Endothelial cell (in vitro differentiated cells): ENCODE measurements around the gene GEMIN4. TPM values are rescaled to one million over a fixed set of nuclear protein-coding genes. Genes with fewer than 3 reads are reported as not detected.
"Not testable (repeated sequence)": the region's sequence is repeated elsewhere in the genome, so short reads cannot be mapped to it uniquely, and the experiment has no call there.

Experiments
- DNase-seq: peaks from one replicate; pipeline ENCODE4 v3.0.0; 2021; ENCODE audit warnings: low spot score
- H3K27ac Mint-ChIP-seq: one replicate; pipeline ENCODE4 v1.8.0; 2021; ENCODE audit warnings: mixed read lengths, inconsistent platforms; ENCODE audit not compliant: unreplicated experiment
- H3K27me3 Mint-ChIP-seq: one replicate; pipeline ENCODE4 v1.8.0; 2021; ENCODE audit warnings: mild to moderate bottlenecking, moderate library complexity, mixed read lengths, inconsistent platforms; ENCODE audit not compliant: unreplicated experiment
- H3K36me3 Mint-ChIP-seq: one replicate; pipeline ENCODE4 v1.8.0; 2021; ENCODE audit warnings: mild to moderate bottlenecking, low read depth, mixed read lengths, inconsistent platforms; ENCODE audit not compliant: unreplicated experiment
- H3K4me1 Mint-ChIP-seq: one replicate; pipeline ENCODE4 v1.8.0; 2021; ENCODE audit warnings: mild to moderate bottlenecking, mixed read lengths, inconsistent platforms; ENCODE audit not compliant: unreplicated experiment
- H3K4me3 Mint-ChIP-seq: one replicate; pipeline ENCODE4 v1.8.0; 2021; ENCODE audit warnings: mild to moderate bottlenecking, mixed read lengths, inconsistent platforms; ENCODE audit not compliant: unreplicated experiment
- H3K9me3 Mint-ChIP-seq: one replicate; pipeline ENCODE4 v1.8.0; 2021; ENCODE audit warnings: mixed read lengths, inconsistent platforms; ENCODE audit not compliant: unreplicated experiment
- total RNA-seq: library from RNA; stranded (reverse); fragmentation: NEBNext Ultra II Directional; extraction: Animal tissue kit (Norgen Biotek cat#: 25700); gene quantifications from one replicate; pipeline ENCODE4 v1.2.1, GENCODE V29; 2021; ENCODE audit not compliant: unreplicated experiment
- TF ChIP-seq, protein P1 (sequence below): fragments of 200-600 bp; sonication (generic); IDR thresholded peaks from one replicate; pipeline ENCODE4 v1.5.0; 2021; ENCODE audit warnings: antibody characterized with exemption; ENCODE audit not compliant: unreplicated experiment

The GEMIN4 gene
- total RNA-seq, 1 donor from 2014 or later = 17.7 TPM

DNA sequence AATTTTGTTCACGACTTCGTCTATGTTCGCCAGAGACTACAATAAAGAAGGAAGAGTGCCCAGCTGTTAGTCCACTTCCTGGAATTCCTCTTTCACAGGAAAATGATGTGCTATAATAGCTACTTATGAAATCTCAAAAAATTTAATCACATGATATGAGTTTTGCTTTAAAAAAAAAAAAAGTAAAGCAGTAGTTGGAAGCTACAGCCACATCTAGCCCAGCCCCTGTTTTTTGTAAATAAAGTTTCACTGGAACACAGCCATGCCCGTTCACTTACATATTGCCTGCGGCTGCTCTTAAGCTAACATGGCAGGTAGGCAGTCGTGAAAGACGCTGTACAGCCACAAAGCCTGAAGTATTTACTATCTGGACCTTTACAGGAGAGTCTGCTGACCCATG lies 52.7 kb downstream of the GEMIN4 start:
- Mint-ChIP-seq H3K4me1 (peaks cover 15% of the 10 kb centered on the region), H3K4me3 (no peak overlapping the region), H3K27me3 (peaks cover 1% of the 10 kb centered on the region), H3K9me3 (no peaks in the 10 kb centered on the region), H3K36me3 (peaks cover 21% of the 10 kb centered on the region), H3K27ac (no peak overlapping the region)
- TF ChIP-seq, protein P1, sequence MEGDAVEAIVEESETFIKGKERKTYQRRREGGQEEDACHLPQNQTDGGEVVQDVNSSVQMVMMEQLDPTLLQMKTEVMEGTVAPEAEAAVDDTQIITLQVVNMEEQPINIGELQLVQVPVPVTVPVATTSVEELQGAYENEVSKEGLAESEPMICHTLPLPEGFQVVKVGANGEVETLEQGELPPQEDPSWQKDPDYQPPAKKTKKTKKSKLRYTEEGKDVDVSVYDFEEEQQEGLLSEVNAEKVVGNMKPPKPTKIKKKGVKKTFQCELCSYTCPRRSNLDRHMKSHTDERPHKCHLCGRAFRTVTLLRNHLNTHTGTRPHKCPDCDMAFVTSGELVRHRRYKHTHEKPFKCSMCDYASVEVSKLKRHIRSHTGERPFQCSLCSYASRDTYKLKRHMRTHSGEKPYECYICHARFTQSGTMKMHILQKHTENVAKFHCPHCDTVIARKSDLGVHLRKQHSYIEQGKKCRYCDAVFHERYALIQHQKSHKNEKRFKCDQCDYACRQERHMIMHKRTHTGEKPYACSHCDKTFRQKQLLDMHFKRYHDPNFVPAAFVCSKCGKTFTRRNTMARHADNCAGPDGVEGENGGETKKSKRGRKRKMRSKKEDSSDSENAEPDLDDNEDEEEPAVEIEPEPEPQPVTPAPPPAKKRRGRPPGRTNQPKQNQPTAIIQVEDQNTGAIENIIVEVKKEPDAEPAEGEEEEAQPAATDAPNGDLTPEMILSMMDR = no peak
- DNase-seq = no peak

DNA sequence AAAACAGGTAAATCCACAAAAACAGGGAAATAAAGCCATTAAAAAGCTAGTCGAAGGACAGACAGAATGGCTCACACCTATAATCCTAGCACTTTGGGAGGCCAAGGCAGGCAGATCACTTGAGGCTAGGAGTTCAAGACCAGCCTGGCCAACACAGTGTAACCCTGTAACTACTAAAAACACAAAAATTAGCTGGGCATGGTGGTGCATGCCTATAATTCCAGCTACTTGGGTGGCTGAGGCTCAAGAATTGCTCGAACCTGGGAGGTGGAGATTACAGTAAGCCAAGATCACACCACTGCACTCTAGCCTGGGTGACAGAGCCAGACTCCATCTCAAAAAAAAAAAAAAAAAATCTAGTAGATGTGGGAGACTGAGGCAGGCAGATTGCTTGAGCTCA lies 54.0 kb downstream of the GEMIN4 start:
- Mint-ChIP-seq H3K36me3 (peaks cover 19% of the 10 kb centered on the region), H3K4me1 (peaks cover 15% of the 10 kb centered on the region)
- H3K27ac Mint-ChIP-seq, H3K9me3 Mint-ChIP-seq, H3K4me3 Mint-ChIP-seq, DNase-seq, H3K27me3 Mint-ChIP-seq: not testable (repeated sequence)

DNA sequence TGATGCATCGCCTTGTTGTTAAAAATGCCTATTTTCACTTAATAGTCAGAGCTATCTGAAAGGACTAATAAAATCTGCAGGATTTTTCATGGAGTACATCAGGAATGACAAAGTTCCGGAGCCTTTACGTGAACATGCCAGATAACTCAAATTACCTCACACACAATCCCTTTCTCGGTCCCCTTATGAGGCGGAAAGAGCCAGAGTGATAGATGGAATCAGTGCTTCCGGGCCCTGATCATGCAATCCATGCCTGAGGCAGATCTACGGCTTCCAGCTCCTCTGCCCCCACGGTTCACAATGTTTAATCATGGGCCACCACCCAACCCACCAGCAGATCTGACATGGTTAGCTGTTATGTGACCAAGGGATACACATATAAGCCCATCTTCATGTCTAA lies 54.4 kb downstream of the GEMIN4 start:
- Mint-ChIP-seq H3K4me3 (no peak overlapping the region), H3K36me3 (peaks cover 19% of the 10 kb centered on the region), H3K27me3 (peaks cover 1% of the 10 kb centered on the region), H3K27ac (no peak overlapping the region), H3K4me1 (peaks cover 15% of the 10 kb centered on the region), H3K9me3 (no peaks in the 10 kb centered on the region)
- DNase-seq = no peak
- TF ChIP-seq, protein P1 = no peak

DNA sequence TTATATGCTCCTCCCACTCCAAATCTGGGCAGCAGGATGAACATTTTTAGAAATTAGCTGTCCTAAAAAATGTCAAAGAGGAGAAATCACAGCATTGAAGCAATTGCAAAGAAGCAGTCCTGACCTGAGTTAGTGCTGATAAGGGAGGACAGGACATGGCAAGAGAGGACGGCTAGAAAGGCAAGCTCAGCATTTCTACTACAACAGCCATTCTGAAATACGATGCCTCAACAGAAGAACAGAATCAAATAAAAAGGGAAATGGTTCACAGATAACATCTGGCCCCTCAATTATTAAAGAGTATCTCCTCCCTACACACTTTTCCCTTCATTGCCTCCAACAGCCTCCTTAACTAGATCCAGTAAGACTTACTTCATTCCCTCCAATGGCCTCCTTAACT lies 55.7 kb downstream of the GEMIN4 start:
- H3K27ac Mint-ChIP-seq = no peak overlapping the region
- peaks cover 19% of the 10 kb centered on the region for H3K36me3 Mint-ChIP-seq
- no peaks in the 10 kb centered on the region for H3K9me3 Mint-ChIP-seq
- H3K4me1 Mint-ChIP-seq = peaks cover 15% of the 10 kb centered on the region
- DNase-seq = no peak
- no peak overlapping the region for H3K4me3 Mint-ChIP-seq
- TF ChIP-seq, protein P1 = no peak
- H3K27me3 Mint-ChIP-seq = peaks cover 1% of the 10 kb centered on the region

Other genes starting within 250 kb of the GEMIN4 start
- 60.0 TPM for gene VPS53, start 37.4 kb downstream of the GEMIN4 start, total RNA-seq
- gene TLCD3A, start 19.7 kb downstream of the GEMIN4 start, total RNA-seq = 24.6 TPM
- gene GLOD4, start 30.0 kb upstream of the GEMIN4 start, total RNA-seq = 93.9 TPM
- gene MRM3, start 30.1 kb upstream of the GEMIN4 start, total RNA-seq = 15.9 TPM
- 53.9 TPM for gene NXN, start 227.5 kb upstream of the GEMIN4 start, total RNA-seq
- gene TIMM22, start 244.9 kb upstream of the GEMIN4 start, total RNA-seq = 17.1 TPM